HG03097 (cell line): ENCODE data around the gene ZNF33A.
"Not testable (repeated sequence)": the region's sequence is repeated elsewhere in the genome, so short reads cannot be mapped to it uniquely, and the experiment has no call there.

Experiments
- ATAC-seq: cut with Tn5 transposase; IDR thresholded peaks from one replicate; pipeline ENCODE4 v1.9.1; 2021; ENCODE audit not compliant: unreplicated experiment, low FRiP score

Gene ZNF33A

GRCh38 chr10:38043516-38043915 is 33.0 kb downstream of the ZNF33A start:
- no peak for ATAC-seq

GRCh38 chr10:38045129-38045528 is 34.7 kb downstream of the ZNF33A start:
- no peak for ATAC-seq

DNA sequence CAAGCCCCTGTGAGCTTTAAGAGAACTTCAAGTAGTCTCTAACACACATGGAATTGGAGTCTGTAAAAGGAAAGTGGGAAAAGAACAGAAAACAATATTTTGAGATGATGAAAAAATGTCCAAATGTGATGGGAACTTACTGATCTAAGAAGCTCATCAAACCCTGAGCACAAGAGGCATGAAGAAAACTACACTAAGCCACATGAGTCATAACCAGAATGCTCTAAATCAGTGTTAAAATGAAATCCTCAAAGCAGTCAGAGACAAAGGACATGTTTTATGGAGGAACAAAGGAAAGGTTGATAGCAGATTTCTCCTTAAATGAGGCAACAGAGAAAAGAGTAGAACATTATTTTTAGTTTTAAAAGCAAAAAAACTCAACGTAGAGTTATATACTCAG is 37.2 kb downstream of the ZNF33A start:
- no peak for ATAC-seq

- ATAC-seq: no peak
These were observed 39.7 kb downstream of the ZNF33A start for GRCh38 chr10:38050212-38050611.

DNA sequence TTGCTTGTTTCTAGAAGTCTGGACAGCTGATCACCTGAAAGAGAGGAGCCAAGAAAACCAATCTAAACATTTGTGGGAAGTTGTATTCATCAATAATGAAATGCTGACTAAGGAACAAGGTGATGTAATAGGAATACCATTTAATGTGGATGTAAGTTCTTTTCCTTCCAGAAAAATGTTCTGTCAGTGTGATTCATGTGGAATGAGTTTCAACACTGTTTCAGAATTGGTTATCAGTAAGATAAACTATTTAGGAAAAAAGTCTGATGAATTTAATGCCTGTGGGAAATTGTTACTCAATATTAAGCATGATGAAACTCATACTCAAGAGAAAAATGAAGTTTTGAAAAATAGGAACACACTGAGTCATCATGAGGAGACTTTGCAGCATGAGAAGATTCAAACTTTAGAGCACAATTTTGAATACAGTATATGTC is 43.9 kb downstream of the ZNF33A start:
- no peak for ATAC-seq

GRCh38 chr10:38055274-38055894 is 44.9 kb downstream of the ZNF33A start:
- not testable (repeated sequence) for ATAC-seq

- not testable (repeated sequence) for ATAC-seq
These were observed 59.2 kb downstream of the ZNF33A start for GRCh38 chr10:38069663-38070062.

DNA sequence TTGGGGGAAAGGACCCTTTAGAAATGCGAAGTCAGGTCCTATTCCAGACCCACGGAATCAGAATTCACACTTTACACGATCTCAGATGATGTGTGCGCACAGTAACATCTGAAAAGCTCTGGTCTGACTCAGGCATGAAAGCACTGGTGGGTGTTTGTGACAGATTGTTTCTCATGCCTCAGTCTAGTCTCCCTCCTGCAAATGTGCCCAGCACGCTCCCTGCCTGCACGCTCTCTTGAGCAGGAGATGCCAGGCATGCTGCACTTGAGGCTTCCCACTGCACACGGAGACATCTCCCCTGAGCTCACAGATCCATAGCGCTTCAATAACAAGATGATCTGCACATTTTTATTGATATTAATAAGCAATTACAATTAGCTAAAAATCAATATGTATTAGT is 60.0 kb downstream of the ZNF33A start:
- no peak for ATAC-seq

GRCh38 chr10:38072552-38072951 is 62.1 kb downstream of the ZNF33A start:
- no peak for ATAC-seq

GRCh38 chr10:38076687-38077086 is 66.2 kb downstream of the ZNF33A start:
- ATAC-seq: no peak

GRCh38 chr10:38093318-38093717 is 82.8 kb downstream of the ZNF33A start:
- ATAC-seq: not testable (repeated sequence)

- ATAC-seq: peak; percentile 16
These were observed 83.3 kb downstream of the ZNF33A start for GRCh38 chr10:38093816-38094157.

- peak; percentile 98 for ATAC-seq
These were observed 83.9 kb downstream of the ZNF33A start, which contains the start of gene ZNF37A for GRCh38 chr10:38094158-38094926. TSS of gene ZNF37A (plus strand) at chr10:38094337. CDS start at chr10:38096618, 2,281 bp downstream.

DNA sequence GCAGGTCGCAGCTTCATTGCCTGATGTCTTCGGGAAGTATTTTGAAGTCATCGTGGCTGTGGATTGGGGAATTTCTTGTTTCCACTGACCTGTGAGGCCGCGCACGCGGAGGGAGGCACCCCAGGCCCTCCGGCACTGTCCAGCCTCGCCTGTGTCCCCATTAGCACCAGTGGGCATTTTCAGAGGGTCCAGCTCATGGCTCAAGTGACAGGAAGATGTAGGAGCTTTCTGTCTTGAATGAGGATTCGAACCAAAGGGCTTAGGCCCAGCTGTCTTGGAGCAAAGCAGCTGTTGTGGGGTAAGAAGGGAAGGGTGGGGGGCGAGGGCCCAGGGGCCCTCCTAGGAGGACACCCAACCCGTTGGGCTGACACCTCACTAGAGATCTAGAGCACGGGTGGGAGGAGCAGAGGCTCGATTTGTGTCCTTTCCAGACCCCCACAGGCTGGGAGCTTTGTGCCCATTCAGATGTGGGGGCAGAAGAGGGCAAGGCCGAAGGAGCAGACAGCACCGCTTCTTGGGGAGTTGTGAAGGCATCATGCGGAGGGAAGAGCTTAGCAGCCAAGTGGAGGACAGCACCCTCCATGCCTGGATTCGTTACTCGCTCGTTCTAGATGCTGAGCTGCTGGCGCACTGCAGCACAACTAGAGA is 84.6 kb downstream of the ZNF33A start:
- ATAC-seq: no peak

DNA sequence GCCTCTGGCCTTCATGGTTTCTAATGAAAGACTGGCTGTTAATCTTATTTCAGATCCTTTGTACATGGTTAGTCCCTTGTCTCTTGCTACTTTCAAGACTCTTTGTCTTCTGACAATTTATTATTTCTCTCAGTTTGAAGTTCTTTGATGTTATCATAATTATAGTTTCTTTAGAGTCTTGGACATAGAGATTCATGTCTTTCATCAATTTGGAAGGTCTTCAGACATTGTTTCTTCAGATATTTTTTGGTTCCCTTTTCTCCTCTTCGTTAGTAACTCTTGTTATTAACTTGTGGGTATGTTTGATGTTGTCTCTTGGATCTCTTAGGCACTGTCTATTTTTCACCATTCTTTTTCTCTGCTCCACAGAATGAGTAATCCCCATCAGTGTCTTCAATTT is 92.4 kb downstream of the ZNF33A start:
- ATAC-seq: no peak

GRCh38 chr10:38103756-38104155 is 93.3 kb downstream of the ZNF33A start:
- no peak for ATAC-seq

GRCh38 chr10:38112159-38112558 is 101.7 kb downstream of the ZNF33A start:
- ATAC-seq: no peak
